MCF 10A (cell line): ENCODE data around the gene CREBL2. TPM values are rescaled to one million over a fixed set of nuclear protein-coding genes. Genes with fewer than 3 reads are reported as not detected.

Source experiments
- BruUV-seq: library from RNA; stranded (reverse); fragments of 400-500 nt; replicated peaks from 2 replicates; lab custom pipeline; 2021; lab: Mats Ljungman, UMichigan
- CTCF ChIA-PET: fragments of 300-600 bp; sonication (Branson Sonifier 250); formaldehyde crosslinking; extraction: SDS; loops from one replicate; lab custom pipeline; 2021; ENCODE audit warnings: antibody characterized with exemption, inconsistent platforms; lab: Yijun Ruan, JAX
- POLR2A ChIA-PET: fragments of 300-600, 350-650 bp; sonication (Branson Sonifier 250); formaldehyde crosslinking; extraction: SDS; loops from one replicate; lab custom pipeline; 2020; ENCODE audit warnings: antibody characterized with exemption, inconsistent platforms; lab: Yijun Ruan, JAX
- DNase-seq: peaks from one replicate; pipeline ENCODE4 v3.0.0-alpha.2; 2018; ENCODE audit not compliant: unreplicated experiment
- H3K27ac Mint-ChIP-seq: one replicate; pipeline ENCODE4 v1.8.0; 2022; ENCODE audit warnings: mild to moderate bottlenecking, low read depth, mixed read lengths; ENCODE audit not compliant: unreplicated experiment
- H3K27me3 Mint-ChIP-seq: one replicate; pipeline ENCODE4 v1.8.0; 2022; ENCODE audit warnings: mixed read lengths; ENCODE audit not compliant: insufficient read depth, unreplicated experiment
- H3K36me3 Mint-ChIP-seq: one replicate; pipeline ENCODE4 v1.8.0; 2022; ENCODE audit warnings: mild to moderate bottlenecking, moderate library complexity, mixed read lengths; ENCODE audit not compliant: insufficient read depth, unreplicated experiment
- H3K4me1 Mint-ChIP-seq: one replicate; pipeline ENCODE4 v1.8.0; 2022; ENCODE audit warnings: mixed read lengths; ENCODE audit not compliant: insufficient read depth, unreplicated experiment
- H3K4me3 Mint-ChIP-seq: one replicate; pipeline ENCODE4 v1.8.0; 2022; ENCODE audit warnings: mild to moderate bottlenecking, moderate library complexity, mixed read lengths; ENCODE audit not compliant: unreplicated experiment
- H3K9me3 Mint-ChIP-seq: one replicate; pipeline ENCODE4 v1.8.0; 2022; ENCODE audit warnings: mixed read lengths; ENCODE audit not compliant: unreplicated experiment
- CTCF ChIP-seq: fragments of 200-600 bp; IDR thresholded peaks from one replicate; pipeline ENCODE4 v1.8.0; 2022; ENCODE audit warnings: antibody characterized with exemption, mild to moderate bottlenecking; ENCODE audit not compliant: unreplicated experiment
- intact Hi-C: fragments of 100-400 bp; cut with micrococcal nuclease; formaldehyde crosslinking; loops from 2 replicates; pipeline ENCODE4 v1.14.1; 2022
- total RNA-seq: library from RNA; stranded (reverse); gene quantifications from 2 replicates; pipeline ENCODE4 v1.2.3, GENCODE V29; 2022

The CREBL2 gene
- total RNA-seq, 1 experiment from 2014 or later = 17.4 TPM

- Mint-ChIP-seq H3K36me3 (peaks cover 3% of the 10 kb centered on the region), H3K4me3 (no peak overlapping the region), H3K4me1 (no peaks in the 10 kb centered on the region), H3K27me3 (no peaks in the 10 kb centered on the region), H3K27ac (no peak overlapping the region), H3K9me3 (no peaks in the 10 kb centered on the region)
- TF ChIP-seq CTCF = no peak
- BruUV-seq = no TSS peak
- intact Hi-C loops = no loop called here
- DNase-seq = no peak
- ChIA-PET POLR2A (interaction anchor here (0.6 to 1.2 kb wide), 2 partner anchors 144 to 1356 kb away, joined by 5 to 6 read pairs; no protein-coding TSS in a partner anchor), CTCF (no interaction called here)
These were observed 11.7 kb upstream of the CREBL2 start for GRCh38 chr12:12599750-12600643.

- no peaks in the 10 kb centered on the region for H3K27me3 Mint-ChIP-seq
- no peaks in the 10 kb centered on the region for H3K9me3 Mint-ChIP-seq
- no peak for DNase-seq
- H3K4me3 Mint-ChIP-seq = no peak overlapping the region
- no peak overlapping the region for H3K27ac Mint-ChIP-seq
- H3K4me1 Mint-ChIP-seq = no peaks in the 10 kb centered on the region
- no TSS peak for BruUV-seq
- intact Hi-C loops = no loop called here
- no peak for TF ChIP-seq CTCF
- H3K36me3 Mint-ChIP-seq = no peaks in the 10 kb centered on the region
- ChIA-PET CTCF (interaction anchor here (0.5 kb wide), 1 partner anchor 201 kb away, joined by 3 read pairs; no protein-coding TSS in a partner anchor), POLR2A (no interaction called here)
These were observed 11.0 kb upstream of the CREBL2 start for GRCh38 chr12:12600659-12601058.

GRCh38 chr12:12604740-12605139, 6.9 kb upstream of the CREBL2 start:
- BruUV-seq = no TSS peak
- H3K27ac Mint-ChIP-seq = no peak overlapping the region
- no peaks in the 10 kb centered on the region for H3K27me3 Mint-ChIP-seq
- peaks cover 11% of the 10 kb centered on the region for H3K4me1 Mint-ChIP-seq
- H3K4me3 Mint-ChIP-seq = no peak overlapping the region
- intact Hi-C loops = no loop called here
- ChIA-PET CTCF (interaction anchor here (0.6 to 0.7 kb wide), 3 partner anchors 56 to 528 kb away, joined by 3 to 4 read pairs (median 4); no protein-coding TSS in a partner anchor), POLR2A (no interaction called here)
- H3K9me3 Mint-ChIP-seq = no peaks in the 10 kb centered on the region
- no peak for TF ChIP-seq CTCF
- no peak for DNase-seq
- H3K36me3 Mint-ChIP-seq = no peaks in the 10 kb centered on the region
